Epithelial cell of proximal tubule (primary cell): ENCODE data around the gene PMIS2. TPM values are rescaled to one million over a fixed set of nuclear protein-coding genes. Genes with fewer than 3 reads are reported as not detected.
A peak's percentile ranks its signal among the peaks of the same experiment; 100 is the strongest.

Experiments used
- DNase-seq: peaks from one replicate; pipeline ENCODE4 v3.0.0-alpha.2; 2011; ENCODE audit warnings: low read depth
- H3K4me3 ChIP-seq: 2 replicates; pipeline ENCODE4 v1.5.1; 2011; ENCODE audit warnings: low read depth, mild to moderate bottlenecking, low read length
- CTCF ChIP-seq: conservative IDR thresholded peaks from 2 replicates; pipeline ENCODE4 v1.5.1; 2012; ENCODE audit warnings: low read depth, mild to moderate bottlenecking, low read length
- total RNA-seq: library from RNA; depleted of rRNA; stranded (reverse); fragments of >200 nt; gene quantifications from 2 replicates; pipeline ENCODE4 v1.2.3, GENCODE V29; 2015

The PMIS2 gene
- total RNA-seq, 1 donor from 2014 or later: not detected

- no peak overlapping the region for H3K4me3 ChIP-seq
- no peak for DNase-seq
- TF ChIP-seq CTCF: no peak
These were observed 35.7 kb downstream of the PMIS2 start for GRCh38 chr19:35621708-35622107.

GRCh38 chr19:35622750-35623149 lies 36.8 kb downstream of the PMIS2 start:
- DNase-seq: no peak
- H3K4me3 ChIP-seq: no peak overlapping the region
- no peak for TF ChIP-seq CTCF

GRCh38 chr19:35623327-35624010 lies 37.5 kb downstream of the PMIS2 start:
- H3K4me3 ChIP-seq: no peak overlapping the region
- no peak for DNase-seq
- no peak for TF ChIP-seq CTCF

- no peak for TF ChIP-seq CTCF
- peak overlapping the region; percentile 100 for H3K4me3 ChIP-seq
- no peak for DNase-seq
These were observed 42.2 kb downstream of the PMIS2 start for GRCh38 chr19:35628264-35628564.

GRCh38 chr19:35628565-35629331 lies 42.8 kb downstream of the PMIS2 start, which contains the start of gene RBM42:
RBM42 (plus strand) TSS chr19:35629036; CDS start chr19:35629154, 118 bp downstream.
- TF ChIP-seq CTCF: no peak
- peak within 1 kb of the TSS; percentile 100 for H3K4me3 ChIP-seq
- DNase-seq: peak; percentile 87

- peak overlapping the region; percentile 100 for H3K4me3 ChIP-seq
- TF ChIP-seq CTCF: no peak
- DNase-seq: no peak
These were observed 43.3 kb downstream of the PMIS2 start for GRCh38 chr19:35629332-35629633.
